NCI-H1436 treated with DMSO at 0.1 percent for 48 hours (cell line): ENCODE results near the gene SSPN.

Experiments used
- DNase-seq: peaks from one replicate; lab custom pipeline; 2025; lab: John Stamatoyannopoulos, UW

Gene SSPN, protein sequence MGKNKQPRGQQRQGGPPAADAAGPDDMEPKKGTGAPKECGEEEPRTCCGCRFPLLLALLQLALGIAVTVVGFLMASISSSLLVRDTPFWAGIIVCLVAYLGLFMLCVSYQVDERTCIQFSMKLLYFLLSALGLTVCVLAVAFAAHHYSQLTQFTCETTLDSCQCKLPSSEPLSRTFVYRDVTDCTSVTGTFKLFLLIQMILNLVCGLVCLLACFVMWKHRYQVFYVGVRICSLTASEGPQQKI

DNA sequence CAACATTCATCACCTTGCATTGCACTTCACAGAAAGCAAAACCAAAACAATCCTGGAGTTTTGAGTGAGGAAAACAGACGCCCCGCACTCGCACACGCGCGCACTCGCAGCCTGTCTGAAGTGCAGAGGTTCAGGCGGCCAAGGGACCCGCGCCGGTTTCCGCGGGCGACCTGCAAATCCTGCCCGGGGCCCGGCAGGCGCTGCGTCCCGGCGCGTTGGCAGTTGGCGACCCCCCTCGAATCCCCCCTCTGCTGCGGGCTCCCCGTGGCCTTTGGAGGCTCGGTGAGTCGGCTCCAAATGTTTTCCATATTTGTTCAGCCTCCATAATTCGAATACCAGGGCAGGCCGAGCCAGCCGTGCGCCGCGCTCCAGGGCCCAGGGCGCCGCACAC lies at the start of gene SSPN:
Gene SSPN, plus strand, starts transcription at position 324 of the 391 bp plus-strand sequence. CDS start 100 bp downstream, outside the sequence.
- DNase-seq = no peak

DNA sequence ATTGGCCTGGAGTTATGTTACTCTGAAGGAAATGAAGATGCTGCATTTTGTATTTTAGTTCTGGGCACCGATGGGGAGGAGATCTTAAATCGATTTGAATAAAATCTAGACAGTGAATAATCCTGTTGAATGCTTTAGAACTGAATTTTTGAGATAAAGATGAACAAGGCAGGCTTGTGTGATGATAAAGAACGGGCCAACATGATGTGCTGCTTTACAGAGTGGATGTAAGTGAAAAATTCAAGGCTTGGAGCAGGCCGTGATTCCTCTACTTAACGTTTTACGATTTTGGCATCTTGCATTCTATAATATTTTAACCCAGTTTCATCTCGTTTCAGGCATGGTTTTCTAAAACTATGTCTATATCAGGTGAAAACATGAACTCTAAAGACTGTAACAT lies 47.1 kb upstream of the SSPN start:
- DNase-seq = no peak

DNA sequence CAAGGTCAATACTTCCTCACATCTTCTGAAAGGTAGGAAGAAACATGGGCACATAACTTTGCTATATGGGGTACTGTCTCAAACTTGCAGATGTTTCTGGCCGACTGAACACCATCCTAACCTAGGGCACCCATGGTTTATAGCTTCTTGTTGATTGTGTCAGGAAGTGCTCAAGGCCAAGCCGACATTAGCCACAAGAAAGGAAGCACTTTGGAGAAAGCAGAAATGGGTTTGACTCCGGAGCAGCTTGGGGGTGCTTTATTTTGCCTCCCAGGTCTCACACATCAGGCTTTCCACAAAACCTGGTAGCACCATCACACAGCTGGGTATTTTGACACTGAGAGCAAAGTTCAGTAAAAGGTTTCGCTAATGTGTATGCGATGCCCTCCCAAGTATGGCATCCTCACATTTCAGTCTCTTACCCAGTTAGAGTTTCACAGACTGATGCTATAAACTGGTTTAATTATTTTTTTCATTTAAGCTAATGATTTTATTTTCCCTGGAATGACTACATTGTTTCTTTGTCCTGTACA lies 45.3 kb upstream of the SSPN start:
- DNase-seq = no peak

DNA sequence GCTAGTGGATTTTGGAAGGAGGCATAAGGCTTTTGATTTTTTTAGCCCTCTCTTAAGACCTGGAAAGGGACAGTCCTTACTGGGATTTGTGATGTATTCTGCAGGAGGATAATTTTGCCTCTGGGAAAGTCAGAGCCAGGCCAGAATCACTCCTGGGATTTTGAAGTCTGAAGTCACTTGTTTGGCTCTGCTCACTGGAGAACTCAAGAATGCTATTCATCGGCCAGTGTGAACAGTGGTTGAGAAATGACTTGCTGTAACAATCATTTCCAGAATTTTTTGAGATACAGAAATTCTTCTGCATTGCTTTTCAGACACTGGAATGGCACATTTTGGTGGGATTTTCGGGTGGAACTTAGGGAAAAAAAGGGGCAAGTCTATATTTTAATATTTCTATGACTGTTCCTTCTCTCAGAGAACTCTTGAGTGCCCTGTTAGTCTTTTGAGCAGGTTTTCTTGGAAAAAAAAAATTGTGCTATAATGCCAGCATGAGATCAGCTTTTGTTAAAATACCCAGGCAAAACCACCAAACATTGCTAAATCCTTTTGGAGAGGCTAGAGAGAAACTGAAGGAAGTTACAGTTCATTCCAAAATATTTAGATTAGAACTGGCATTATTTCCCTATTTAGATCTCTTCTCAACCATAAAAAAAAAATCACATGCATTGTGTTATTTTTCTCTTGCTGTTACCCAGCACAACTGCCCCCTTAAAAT lies 44.5 kb upstream of the SSPN start:
- DNase-seq = no peak

DNA sequence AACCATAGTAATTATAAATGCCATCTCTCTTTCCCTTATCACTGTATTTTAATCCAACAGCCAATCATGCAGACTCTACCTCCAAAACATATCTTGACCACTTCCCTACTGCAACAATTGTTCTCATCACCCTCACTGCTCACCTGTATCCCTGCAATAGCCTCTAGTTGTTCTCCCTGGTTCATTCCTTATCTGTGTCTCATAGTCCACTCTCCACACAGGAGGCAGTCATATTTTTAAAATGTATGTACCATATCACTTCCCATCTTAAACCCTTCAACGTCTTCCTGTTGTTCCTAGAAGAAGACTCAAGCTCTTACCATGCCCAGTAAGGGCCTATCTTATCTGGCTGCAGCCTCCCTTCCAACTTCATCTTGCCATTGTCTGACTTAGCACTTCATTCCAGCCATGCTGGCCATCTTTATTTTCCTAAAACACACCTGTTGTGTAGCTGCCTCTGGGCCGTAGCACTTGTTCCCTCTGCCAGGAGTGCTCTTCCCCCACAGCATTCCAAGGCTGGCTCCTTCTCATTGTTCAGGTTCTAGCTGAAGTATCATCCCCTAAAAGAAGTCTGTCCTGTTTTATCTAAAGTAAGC lies 42.8 kb upstream of the SSPN start:
- DNase-seq = no peak

DNA sequence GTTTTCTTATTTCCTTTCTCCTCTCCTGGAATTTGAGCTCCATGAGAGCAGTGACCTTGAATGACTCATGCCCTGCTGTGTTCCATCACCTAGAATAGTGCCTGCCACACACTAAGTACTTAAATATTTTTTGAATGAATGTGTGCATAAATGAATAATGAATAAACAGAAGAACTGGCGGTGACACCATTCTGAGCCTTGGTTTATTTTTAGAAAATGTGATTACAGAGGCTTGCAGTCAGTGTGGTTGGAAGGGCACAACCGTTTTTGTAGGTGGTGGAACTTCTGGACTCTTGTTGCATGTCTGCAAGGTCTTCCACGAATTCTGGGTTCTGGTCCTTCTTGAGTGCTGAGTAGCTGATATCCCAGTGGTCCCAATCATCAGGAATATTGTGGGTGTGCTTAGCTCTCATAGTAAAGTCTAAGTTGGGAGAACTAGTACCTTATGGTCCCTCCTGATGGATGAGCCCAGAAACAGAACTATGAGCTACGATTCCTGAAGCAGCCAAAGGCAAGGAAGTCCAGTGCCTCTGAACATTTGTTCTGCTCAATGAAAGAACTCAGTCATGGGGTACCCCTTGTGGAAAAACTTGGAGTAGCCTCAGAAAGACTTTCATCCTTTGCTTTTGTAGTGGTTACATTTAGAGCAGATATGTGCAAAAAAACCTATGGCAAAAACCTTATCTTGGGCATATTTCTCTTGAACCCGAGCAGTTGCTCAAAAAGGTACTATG lies 41.8 kb upstream of the SSPN start:
- no peak for DNase-seq

DNA sequence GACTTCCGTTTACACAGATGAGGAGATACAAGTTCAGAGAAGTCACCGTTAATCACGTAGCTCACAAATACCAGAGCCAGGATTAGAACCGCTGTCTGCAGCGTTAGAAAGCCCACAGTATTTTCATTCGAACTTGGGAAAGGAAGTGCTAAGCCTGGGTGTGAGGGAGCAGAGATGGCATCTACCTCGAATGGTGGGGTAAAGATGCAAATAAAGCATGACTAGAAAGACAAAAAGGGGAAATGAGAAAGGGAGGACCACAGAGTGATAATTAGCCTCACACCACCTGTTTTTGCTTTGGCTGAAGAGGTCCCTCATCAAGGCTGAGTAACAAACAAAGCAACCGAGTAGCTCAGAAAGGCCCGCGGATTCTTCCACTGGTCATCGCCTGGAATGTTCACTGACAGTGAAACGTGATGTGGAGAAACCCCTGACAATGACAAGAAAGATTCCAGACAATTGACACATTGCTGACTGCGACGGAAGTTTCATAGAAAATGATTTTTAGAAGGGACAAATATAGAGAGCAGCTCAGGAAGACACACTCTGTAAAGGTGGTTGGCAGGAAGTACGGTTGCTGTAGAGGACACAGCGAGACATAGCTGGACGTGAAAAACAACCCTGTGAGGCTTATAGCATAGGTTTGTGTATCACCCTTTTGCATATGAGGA lies 39.0 kb upstream of the SSPN start:
- DNase-seq = no peak

DNA sequence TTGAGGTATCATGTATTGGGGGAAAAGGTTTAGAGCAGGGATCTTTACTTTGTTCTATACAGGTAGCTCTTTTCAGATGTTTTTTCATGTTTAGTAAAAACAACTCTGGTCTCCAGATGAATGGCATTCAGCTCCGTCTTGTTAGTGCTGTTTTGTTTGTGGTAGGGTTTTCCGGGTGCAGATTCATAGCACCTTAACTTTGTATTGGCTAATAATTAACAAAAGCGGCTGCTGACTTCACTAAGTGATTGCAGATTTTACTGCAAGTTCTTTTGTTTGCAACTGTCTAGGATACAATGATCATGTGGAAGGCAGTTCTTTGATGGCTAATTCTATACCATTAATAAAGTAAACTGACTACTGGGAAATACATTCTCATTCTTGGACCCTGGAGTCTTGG lies 38.4 kb upstream of the SSPN start:
- no peak for DNase-seq

DNA sequence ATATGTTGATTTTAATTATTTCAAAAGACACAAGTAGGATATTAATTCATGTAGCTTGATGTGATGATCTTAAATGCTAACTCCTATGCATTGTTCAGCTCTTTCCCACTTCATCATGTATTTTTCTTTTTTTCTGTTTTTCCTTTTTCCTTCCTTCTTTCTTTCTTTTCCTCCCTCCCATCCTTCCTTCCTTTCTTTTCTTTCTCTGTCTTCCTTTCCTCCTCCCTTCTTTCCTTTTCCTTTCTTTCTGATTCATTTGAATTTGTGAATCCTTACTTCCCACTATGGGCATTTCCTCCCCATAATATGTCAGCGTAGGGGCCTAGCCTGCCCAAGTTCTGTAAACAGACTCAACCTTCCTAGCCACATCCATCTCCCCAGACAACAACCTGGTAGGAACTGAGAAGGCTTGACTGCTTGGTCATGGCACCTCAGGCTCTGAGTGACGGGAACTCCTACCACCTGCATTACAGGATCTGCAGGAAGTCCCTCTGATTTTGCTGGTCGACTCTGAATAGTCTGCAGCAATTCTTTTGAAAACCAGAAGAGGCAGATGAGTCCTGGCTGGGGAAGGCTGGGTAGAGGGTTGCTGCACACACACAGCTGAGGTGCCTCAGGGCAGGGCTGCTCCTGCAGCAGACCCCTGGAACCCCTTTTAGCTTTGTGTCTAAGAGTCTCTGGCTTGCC lies 37.2 kb upstream of the SSPN start:
- DNase-seq = no peak

DNA sequence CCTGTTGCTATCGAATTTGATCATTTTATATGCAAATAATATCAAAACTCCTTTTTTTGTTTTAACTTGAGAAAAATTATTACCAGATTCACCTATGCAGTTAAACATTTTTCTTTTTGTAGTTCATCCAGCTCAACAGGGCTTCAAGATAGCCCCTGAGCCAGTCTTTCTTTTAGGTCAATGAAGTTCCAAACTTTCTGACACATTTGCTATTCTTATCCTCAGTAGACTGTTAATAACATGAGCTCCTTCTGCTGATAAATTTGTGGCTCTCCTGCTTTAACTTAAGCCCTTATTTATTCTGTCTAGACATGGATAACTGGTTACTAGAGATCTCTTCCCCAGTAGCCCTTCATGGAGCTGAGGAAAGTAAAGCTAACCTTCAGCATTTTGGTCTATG lies 33.2 kb upstream of the SSPN start:
- no peak for DNase-seq

DNA sequence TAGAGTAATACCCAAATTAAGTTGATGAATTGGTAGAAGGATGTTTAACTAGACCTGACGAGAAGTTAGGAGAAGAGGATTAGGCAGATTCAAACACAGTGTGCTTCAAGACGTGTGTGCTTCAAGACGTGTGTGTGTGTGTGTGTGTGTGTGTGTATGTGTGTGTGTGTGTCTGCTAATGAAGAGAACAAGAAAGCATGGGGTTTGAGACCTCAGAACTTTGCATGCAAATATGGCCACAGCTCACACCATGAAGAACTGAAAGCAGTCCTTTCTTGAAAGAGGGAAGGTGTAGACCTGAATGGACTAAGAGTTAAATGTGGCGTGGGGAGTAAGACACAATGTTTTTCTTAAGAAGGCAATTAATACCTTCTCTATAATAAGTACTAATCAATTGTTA lies 32.5 kb upstream of the SSPN start:
- DNase-seq = no peak

DNA sequence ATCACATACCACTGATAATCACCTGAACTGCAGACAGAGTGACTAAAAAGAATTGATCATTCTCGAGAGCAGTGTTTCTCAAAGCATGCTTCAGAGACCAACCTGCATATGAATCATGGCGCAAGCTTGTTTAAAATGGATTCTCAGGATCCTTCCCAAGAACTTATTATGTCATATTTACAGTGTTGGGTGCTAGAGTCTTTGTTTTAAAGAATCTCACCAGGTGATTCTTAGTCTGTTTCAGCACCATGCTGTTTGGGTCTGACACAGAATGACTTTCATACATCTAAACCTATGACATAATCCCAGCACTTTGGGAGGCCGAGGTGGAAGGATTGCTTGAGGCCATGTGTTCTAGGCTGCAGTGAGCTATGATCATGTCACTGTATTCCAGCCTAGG lies 31.3 kb upstream of the SSPN start:
- no peak for DNase-seq

DNA sequence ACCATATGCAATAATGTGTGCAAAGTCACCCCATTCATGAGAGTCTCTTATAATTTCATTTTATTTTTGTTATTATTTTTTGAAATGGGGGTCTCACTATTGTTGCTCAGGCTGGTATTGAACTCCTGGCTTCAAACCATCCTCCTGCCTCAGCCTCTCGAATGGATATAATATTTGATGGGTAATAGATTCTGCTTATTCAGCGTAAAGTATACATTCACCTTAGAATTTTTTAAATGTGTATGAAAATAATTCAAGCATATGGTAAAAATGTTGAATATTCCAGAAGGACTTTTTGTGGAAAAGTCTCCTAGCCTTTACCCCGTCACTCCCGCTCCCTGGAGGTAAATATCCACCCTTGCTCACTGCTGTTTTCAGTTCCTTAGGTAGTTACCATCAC lies 23.4 kb upstream of the SSPN start:
- DNase-seq = no peak

DNA sequence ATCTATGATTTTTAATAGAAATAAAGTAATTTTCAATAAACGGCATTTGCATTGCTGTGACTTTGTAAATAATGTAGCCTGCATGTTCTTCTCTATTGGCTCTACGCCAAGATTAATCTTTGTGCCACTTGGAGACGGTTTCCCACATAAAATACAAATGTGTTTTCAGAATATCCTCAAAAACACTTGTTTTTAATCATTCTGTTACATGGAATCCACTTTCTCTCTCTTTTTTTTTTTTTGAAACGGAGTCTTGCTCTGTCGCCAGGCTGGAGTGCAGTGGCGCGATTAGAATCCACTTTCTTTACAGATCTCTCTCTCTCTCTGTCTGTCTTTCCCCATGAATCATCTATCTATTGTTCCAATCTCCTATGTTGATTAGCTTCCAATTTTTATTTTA lies 22.8 kb upstream of the SSPN start:
- no peak for DNase-seq

DNA sequence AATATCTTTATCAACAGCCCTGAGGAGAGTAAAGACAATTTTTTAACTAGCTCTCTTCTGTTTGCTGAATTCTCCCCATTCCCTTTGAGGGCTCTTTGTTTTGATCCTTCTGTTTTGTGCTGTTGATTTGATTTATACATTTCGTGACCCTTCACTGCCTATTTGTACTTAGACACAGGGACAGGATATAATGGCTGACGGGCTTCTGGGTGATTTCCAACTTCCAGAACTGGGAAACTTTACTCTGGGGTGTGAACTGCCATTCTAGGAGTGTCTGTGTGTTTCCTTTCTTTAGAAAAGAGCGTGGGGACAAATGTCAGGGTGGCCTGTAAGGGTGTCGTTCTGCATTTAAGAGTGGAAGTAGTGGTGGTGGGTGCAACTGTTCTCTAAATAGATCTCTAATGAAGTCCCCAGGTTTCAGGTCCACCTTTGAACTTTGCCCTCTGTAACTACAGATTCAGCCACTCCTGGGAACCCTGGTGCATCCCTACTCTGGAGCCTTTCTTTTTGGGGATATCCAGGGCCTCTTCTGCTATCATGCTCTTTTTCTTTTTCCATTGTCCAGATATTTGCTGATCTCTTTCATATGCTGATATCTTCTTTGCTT lies 22.3 kb upstream of the SSPN start:
- DNase-seq = no peak

DNA sequence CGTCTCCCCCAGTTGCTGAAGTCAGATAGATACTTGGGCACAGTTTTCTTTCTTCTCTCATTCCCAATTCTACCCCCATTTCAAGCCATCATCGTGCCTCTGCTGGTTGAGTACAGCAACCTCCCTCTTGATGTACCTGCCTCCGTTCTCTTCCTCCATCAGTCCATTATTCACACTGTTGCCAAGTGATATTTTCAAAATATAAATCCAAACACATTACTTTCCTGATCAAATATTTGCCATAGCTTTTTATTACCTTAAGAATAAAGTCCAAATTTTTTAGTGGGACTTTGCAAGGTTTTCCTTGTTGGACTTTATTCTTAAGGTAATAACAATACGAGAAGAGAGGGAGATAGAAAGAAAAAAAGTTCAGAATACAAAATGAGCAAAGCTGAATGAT lies 18.6 kb upstream of the SSPN start:
- DNase-seq = no peak

DNA sequence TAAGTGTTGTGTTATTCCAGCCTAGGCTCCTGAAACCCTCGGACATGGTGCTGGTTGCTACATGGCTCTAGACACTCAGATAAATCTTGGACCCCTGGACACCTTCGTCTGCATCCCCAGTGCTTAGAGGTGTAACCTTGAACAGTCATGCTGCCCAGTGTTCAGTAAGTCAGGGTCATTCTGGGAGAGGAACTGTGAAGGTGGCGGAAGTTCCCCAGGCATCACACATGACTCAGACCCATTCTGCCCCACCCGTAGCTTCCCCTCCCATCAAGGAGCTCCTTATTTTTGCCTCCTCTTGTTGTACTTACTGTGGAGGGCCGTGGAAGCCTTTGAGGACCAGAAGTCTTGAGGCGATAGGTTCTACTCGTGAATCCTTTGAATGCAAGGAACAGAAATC lies 18.1 kb upstream of the SSPN start:
- no peak for DNase-seq

DNA sequence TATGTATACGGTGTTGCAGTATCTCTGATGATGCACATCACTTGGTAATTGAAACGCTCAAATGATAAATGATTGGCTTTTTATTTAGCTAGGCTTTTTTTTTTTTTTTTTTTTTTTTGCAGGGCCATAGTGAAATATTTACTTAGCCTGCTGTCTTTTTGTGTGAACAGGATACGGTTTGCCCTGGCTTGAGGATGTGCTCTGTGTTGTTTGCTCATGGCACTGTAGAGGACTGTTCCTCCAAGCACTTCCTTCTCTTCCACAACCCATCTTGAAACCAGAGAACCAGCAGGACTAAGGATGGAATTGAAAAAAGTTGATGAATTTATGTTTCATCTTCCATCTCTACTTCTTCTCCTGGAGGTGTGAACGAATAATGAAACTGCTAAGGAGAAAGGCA lies 15.5 kb upstream of the SSPN start:
- DNase-seq = no peak

DNA sequence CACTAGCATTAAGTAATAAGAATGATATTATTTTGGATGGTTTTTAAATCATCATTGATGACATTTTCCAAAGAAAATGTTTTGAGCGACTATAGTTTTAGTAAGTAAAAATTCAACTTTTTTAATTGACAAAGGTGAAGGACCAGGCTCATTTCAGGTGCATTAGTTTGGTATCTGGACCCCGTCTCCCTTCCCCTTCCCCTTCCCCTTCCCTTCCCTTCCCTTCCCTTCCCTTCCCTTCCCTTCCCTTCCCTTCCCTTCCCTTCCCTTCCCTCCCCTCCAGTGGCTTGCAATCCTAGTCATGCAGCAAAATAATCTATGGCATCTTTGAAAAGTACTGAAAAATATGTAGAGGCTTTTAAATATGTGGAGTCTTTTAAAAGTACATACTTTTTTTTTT lies 13.0 kb upstream of the SSPN start:
- no peak for DNase-seq

DNA sequence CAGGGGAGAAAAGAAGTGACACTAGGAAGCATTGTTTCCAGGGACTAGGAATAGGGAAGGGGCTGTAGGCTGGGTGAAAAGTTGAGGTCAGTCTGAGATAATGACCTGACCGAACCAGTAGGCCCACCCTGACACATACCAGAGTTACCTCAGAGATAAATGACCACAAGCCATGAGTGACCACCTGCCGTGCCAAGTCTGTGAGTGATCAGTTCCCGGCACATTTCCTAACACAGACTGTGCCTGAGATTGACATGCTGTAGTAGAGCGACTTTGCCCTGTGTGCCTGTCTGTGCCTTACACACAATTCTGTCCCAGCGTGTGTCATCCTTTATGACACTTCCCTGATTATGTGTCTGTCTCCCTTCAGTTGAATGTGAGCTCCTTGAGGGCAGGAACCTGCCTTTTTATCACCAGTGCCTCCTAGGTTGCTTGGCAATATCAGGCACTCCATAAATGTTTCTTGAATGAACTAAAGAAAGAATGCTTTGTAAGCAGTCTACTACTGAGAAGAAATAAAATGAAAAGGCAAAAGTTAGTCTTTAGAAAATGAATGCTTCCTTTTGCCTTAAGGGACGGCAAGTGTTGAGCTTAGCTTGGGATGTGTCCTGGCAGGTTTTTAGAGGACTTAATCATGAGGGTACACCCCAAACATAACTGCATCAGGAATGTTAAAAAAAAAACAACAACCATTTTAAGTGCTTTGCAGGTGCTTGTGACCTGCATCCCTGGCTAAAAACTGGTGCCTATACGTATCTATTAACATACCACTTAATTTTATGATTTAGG lies 9.6 kb upstream of the SSPN start:
- DNase-seq = no peak
